HTERT RPE-1 (cell line): Measurements from ENCODE around the gene NUBPL.

Source experiments
- in situ Hi-C: fragments of 300-500 bp; cut with MboI; formaldehyde crosslinking; loops from 4 replicates; pipeline ENCODE4 v1.14.3; 2020; ENCODE audit warnings: low sequenced_read_pairs

The NUBPL gene, protein sequence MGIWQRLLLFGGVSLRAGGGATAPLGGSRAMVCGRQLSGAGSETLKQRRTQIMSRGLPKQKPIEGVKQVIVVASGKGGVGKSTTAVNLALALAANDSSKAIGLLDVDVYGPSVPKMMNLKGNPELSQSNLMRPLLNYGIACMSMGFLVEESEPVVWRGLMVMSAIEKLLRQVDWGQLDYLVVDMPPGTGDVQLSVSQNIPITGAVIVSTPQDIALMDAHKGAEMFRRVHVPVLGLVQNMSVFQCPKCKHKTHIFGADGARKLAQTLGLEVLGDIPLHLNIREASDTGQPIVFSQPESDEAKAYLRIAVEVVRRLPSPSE

GRCh38 chr14:31561155-31561846, at the start of gene NUBPL:
NUBPL (plus strand) TSS chr14:31561404; CDS start chr14:31561440, 36 bp downstream.
- in situ Hi-C loops: no loop called here

GRCh38 chr14:31527087-31527486, 34.1 kb upstream of the NUBPL start:
- in situ Hi-C loops: no loop called here

DNA sequence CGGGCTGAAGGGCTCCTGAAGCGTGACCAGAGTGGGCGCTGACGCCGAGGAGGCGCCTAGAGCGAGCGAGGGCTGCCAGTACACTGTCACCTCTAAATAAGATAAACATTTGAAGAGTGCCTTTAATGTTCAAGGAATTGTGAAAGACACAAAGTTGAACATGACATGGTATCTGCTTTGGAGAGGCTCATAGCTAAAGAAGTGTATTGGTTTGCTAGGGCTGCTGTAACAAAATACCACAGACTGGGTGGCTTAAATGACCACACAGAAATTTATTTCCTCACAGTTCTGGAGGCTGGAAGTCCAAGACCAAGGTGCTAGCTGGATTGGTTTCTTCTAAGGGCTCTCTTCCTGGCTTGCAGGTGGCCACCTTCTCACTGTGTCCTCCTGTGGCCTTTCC, 33.7 kb upstream of the NUBPL start:
- in situ Hi-C loops: no loop called here

DNA sequence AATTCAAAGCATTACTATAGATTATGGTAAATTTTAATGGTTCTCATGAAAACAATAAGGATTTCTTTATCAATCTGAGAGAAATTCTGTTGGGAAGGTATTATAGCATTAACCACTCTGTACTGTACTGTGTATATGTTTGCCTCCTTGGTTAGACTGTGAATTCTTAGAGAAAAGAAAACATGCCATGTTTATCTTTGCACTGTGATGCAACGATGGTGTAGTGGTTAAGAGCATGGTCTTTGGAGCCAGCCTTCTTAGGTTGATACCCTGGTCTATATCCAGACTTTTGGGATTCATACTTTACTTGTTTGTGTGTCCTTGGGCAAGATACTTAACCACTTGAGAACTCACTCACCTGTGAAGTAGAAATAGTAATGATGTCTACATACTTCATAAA, 32.2 kb upstream of the NUBPL start:
- in situ Hi-C loops: no loop called here

- in situ Hi-C loops: no loop called here
Measured at GRCh38 chr14:31530136-31530535, 31.1 kb upstream of the NUBPL start.

DNA sequence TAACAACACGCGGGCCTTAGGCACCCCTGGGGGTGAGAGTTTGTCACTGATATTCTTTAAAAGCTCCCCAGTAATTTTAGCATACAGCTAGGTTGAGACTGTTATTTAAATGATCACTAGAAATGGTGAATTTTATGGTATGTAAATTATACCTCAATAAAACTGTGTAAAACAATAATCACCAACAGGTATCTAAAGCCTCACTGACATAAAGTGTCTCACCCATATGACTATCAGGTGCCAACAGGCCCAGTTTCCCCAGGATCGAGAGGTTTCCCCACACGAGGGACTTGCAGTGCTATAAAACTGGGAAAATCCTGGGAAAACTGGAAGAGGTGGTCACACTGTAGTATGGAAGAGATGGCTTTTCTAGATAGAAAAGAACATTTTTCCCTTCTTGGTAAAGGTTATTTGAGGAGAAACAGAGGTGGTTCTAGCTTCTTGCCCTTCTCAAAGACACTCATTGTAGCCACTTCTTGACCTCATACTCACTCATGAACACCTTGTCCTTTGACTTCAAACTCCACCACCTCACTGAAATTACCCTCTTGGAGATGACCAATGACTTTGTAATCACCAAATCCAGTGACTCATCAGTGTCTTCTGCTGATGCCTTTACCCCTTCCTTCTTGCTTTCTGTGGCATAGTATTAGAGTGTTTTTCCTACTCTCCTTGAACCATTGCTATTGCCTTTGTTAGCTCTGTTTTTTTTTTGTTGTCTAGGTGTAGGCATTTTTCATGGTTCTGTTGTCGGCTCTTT, 24.8 kb upstream of the NUBPL start:
- in situ Hi-C loops: no loop called here

DNA sequence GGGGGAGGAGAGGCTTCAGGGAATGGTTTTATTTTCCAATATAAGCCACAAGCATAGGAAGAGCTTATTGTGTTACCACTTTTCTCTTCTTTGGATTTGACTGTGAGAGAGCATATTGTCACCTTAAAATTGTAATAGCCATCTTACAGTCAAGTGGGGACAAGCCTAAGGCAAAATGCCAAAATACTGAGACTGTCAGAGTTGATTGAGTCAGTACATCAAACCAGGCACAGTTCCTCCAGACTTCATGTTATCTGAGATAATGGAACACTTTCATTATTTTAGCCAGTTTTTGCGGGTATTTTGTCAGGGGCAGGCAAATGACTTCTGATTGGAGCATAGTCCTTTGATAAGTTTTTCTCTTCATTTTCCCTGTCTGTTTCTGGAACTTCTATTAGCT, 19.5 kb upstream of the NUBPL start:
- in situ Hi-C loops: no loop called here

- in situ Hi-C loops: no loop called here
Measured at GRCh38 chr14:31543969-31544799, 17.0 kb upstream of the NUBPL start.

GRCh38 chr14:31544816-31545215, 16.4 kb upstream of the NUBPL start:
- in situ Hi-C loops: no loop called here

- in situ Hi-C loops: no loop called here
Measured at GRCh38 chr14:31545328-31545727, 15.9 kb upstream of the NUBPL start.

DNA sequence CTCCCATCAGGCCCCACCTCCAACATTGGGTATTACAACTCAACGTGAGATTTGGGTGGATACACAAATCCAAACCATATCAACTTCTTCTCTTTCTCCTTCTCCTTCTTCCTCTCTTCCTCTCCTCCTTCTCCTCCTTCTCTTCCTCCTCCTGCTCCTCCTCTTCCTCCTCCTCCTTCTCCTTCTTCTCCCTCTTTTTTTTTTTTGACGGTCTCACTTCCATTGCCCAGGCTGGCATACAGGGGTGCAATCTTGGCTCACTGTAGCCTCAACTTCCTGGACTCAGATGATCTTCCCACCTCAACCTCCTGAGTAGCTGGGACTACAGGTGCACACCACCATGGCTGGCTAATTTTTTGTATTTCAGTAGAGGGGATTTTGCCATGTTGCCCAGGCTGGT, 11.4 kb upstream of the NUBPL start:
- in situ Hi-C loops: no loop called here

DNA sequence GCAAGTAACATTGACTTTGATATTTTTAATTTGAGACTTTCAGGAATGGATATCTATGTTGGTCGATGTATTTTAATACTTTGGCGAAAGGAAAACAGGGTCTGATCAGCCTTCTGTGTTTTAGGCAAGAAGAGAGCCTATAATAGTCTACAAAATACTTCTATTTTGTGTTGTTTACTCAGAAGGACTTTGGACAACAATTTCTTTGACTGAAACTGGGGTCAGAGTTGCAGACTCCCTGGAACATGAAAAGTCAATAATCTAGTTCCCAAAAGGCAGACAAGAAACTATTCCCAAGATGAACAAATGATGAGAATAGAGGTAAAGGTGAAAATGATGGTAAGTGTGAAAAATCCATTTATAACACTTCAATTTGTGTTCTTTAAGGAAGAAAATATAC, 10.6 kb upstream of the NUBPL start:
- in situ Hi-C loops: no loop called here

DNA sequence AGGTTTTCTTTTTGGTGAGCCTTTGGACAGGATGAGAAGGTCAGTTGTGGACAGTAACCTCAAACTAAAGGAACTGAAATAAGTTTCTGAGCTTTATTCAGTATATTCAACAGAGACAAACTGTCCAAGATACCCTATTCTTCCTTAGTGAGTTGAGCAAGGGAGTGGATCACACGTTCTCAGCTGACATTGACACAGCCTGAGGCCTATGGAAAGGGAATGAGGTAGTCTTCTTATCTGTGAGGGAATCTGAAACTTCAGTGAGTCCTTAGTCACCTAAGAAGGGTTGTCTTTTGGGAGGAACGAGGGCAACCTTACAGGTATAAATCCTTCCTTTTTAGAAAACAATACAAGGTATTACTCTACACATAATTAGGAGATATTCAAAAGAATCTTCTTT, 5.0 kb upstream of the NUBPL start:
- in situ Hi-C loops: no loop called here

- in situ Hi-C loops: no loop called here
Measured at GRCh38 chr14:31559939-31560338, 1.3 kb upstream of the NUBPL start.

DNA sequence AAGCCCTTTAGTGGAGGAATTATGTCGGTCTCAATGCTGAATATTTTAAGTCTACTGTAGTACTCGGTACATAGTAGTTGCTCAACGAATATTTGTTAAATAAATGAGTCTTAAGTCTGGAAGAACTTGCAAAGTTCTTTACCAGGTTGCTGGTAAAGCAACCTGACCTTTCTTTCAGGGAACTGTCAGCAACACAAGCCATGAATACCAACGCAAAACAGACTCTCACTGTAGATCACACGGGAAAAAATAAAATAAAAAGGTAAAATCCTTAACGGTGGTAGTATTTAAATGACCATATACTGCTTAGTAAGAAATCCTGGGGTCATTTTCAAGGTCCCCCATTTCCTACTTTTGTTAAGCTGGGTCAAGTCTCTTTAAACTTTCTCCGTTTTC, 447 bp upstream of the NUBPL start:
- in situ Hi-C loops: no loop called here

DNA sequence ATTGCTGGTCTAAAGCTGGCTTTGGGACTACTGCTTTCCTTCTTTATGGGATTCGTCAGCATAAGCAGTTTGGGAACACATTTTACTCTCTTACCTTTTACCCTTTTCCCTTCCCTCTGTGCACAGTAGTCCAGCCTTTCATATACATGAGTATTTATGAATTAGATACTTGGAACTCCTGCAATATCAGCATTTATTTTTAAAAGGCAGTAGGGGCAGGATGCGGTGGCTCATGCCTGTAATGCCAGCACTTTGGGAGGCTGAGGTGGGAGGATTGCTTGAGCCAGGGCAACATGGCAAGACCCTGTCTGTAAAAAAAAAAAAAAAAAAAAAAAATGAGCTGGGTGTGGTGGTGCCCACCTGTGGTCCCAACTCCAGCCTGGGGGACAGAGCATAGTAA, 3.0 kb downstream of the NUBPL start:
- in situ Hi-C loops: no loop called here

DNA sequence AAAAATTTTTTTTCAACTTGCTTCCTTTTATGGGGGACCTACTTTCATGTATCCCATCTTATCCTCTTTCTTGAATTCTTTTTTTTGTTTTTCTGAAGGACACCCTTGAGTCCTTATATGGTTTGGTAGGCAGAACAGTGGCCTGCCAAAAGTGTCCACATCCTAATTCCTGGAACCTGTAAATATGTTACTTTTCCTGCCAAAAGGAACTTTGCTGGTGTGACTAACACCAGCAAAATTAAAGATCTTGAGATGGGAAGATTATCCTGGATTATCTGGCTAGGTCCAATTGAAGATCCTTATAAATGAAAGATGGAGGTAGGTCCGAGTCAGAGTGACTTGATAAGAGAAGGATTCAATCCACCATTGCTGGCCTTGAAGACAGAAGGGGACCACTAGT, 5.3 kb downstream of the NUBPL start:
- in situ Hi-C loops: no loop called here

DNA sequence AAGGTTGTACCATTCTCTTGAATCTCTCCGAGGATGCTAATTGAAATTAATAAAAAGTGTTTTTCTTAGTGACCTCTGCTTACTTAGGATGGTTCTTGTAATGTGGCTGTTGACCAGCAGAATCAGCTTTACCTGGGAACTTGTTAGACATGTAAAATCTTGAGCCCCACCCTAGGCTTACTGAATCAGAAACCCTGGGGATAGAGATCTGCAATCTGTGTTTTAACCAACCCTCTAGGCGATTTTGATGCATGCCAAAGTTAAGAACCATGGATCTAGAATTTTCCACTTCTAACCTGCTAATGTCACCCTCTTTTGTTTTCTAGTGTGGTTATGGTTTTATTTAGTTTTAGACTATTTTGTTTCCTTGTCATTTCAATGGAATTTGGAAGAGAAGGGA, 6.5 kb downstream of the NUBPL start:
- in situ Hi-C loops: no loop called here

DNA sequence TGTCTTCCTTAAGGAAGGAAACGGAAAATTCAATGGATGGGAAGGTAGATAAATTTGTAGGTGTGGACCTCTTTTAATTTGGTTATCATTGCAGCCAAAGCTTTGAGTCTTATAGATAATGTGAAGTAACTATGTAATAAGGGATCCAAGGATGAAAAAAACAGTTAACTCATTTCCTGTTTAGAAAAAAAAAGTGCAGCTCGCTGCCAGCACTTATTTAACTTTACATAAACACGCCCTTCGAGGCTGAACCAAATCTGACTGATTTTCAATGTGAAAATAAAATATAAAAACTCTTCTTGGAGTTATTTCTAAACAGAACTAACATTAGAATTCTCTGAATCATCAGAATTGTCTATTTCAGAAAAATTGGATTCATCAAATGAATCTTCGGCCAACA, 7.0 kb downstream of the NUBPL start:
- in situ Hi-C loops: no loop called here

GRCh38 chr14:31568671-31569070, 7.5 kb downstream of the NUBPL start:
- in situ Hi-C loops: no loop called here

DNA sequence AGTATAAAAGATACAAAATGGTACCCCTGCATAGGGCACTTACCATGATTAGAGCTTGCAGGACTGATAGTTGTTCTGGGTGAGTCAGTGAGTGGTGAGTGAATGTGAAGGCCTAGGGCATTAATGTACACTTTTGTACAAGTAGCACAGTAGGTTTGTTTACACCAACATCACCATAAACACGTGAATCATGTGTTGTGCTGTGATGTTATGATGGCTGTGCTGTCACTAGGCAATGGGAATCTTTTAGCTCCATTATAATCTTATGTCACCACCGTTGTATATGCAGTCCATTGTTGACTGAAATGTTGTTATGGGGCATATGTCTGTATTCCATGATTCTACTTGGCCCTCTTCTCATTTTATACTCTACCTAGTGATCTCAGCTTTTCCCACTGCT, 11.8 kb downstream of the NUBPL start:
- in situ Hi-C loops: no loop called here
